PC-3 (cell line): ENCODE results near the gene SERPINA12. TPM values are rescaled to one million over a fixed set of nuclear protein-coding genes. Genes with fewer than 3 reads are reported as not detected.
A peak's percentile ranks its signal among the peaks of the same experiment; 100 is the strongest.

Experiments
- ATAC-seq: fragments of 200-7000 bp; cut with Tn5 transposase; 2 replicates; pipeline ENCODE4 v1.9.1; 2020; ENCODE audit warnings: mild to moderate bottlenecking, moderate library complexity
- BruUV-seq: library from RNA; stranded (reverse); fragments of 400-500 nt; replicated peaks from 2 replicates; lab custom pipeline; 2021; lab: Mats Ljungman, UMichigan
- CTCF ChIA-PET: fragments of 300-600 bp; sonication (Branson Sonifier 250); formaldehyde crosslinking; loops from one replicate; lab custom pipeline; 2022; ENCODE audit warnings: antibody characterized with exemption; lab: Charles Lee
- POLR2A ChIA-PET: fragments of 300-600 bp; sonication (Branson Sonifier 250); formaldehyde crosslinking; loops from one replicate; lab custom pipeline; 2022; ENCODE audit warnings: antibody characterized with exemption; ENCODE audit not compliant: unreplicated experiment; lab: Charles Lee
- DNase-seq: peaks from one replicate; pipeline ENCODE4 v3.0.0-alpha.2; 2015
- H2AFZ ChIP-seq: fragments of 300-600 bp; sonication (generic); 2 replicates; pipeline ENCODE4 v1.6.0; 2016; ENCODE audit warnings: antibody characterized with exemption, low read length
- H3F3A ChIP-seq: fragments of 300-600 bp; sonication (generic); one replicate; pipeline ENCODE4 v1.6.0; 2017; ENCODE audit warnings: antibody characterized with exemption, low read length, control low read depth, mild to moderate bottlenecking; ENCODE audit not compliant: unreplicated experiment
- H3K27ac ChIP-seq: fragments of 300-600 bp; sonication (generic); 2 replicates; pipeline ENCODE4 v1.5.1; 2016; ENCODE audit warnings: mild to moderate bottlenecking, low read length
- H3K27me3 ChIP-seq: fragments of 300-600 bp; sonication (generic); 2 replicates; pipeline ENCODE4 v1.6.1; 2016; ENCODE audit warnings: low read length, mixed read lengths
- H3K36me3 ChIP-seq: fragments of 300-600 bp; sonication (generic); 2 replicates; pipeline ENCODE4 v1.6.1; 2016; ENCODE audit warnings: low read depth, mixed run types, low read length, mixed read lengths
- H3K4me1 ChIP-seq: fragments of 300-600 bp; sonication (generic); 2 replicates; pipeline ENCODE4 v1.5.1; 2016; ENCODE audit warnings: low read length; ENCODE audit not compliant: insufficient read depth
- H3K4me2 ChIP-seq: fragments of 300-600 bp; sonication (generic); 2 replicates; pipeline ENCODE4 v1.6.0; 2016; ENCODE audit warnings: low read length
- H3K4me3 ChIP-seq: fragments of 300-600 bp; sonication (generic); 2 replicates; pipeline ENCODE4 v1.5.1; 2016; ENCODE audit warnings: mild to moderate bottlenecking, low read length, mixed read lengths
- H3K79me2 ChIP-seq: fragments of 300-600 bp; sonication (generic); 2 replicates; pipeline ENCODE4 v1.6.1; 2017; ENCODE audit warnings: low read length, mixed read lengths
- H3K9ac ChIP-seq: fragments of 300-600 bp; sonication (generic); 2 replicates; pipeline ENCODE4 v1.6.0; 2016; ENCODE audit warnings: mild to moderate bottlenecking, low read length
- H3K9me2 ChIP-seq: fragments of 300-600 bp; sonication (generic); replicated peaks from 2 replicates; pipeline ENCODE4 v1.6.1; 2016; ENCODE audit warnings: mixed run types, low read length, mixed read lengths
- H3K9me3 ChIP-seq: fragments of 300-600 bp; sonication (generic); 2 replicates; pipeline ENCODE4 v1.6.1; 2016; ENCODE audit warnings: low read length, mixed read lengths
- H4K20me1 ChIP-seq: fragments of 300-600 bp; sonication (generic); 2 replicates; pipeline ENCODE4 v1.6.1; 2016; ENCODE audit warnings: low read length, mixed read lengths
- EZH2 ChIP-seq: fragments of 300-600 bp; sonication (generic); IDR thresholded peaks from one replicate; pipeline ENCODE4 v1.6.1; 2017; ENCODE audit warnings: antibody characterized with exemption, mild to moderate bottlenecking, low read length; ENCODE audit not compliant: unreplicated experiment
- EZH2phosphoT487 ChIP-seq: fragments of 300-600 bp; sonication (generic); IDR thresholded peaks from 2 replicates; pipeline ENCODE4 v1.6.1; 2018; ENCODE audit warnings: mild to moderate bottlenecking, antibody characterized with exemption, low read length, borderline replicate concordance
- intact Hi-C: fragments of 100-400 bp; cut with micrococcal nuclease; formaldehyde crosslinking; loops from 2 replicates; pipeline ENCODE4 v1.9.0; 2023
- total RNA-seq: library from RNA; depleted of rRNA; stranded (reverse); fragments of >200 nt; gene quantifications from 2 replicates; pipeline ENCODE4 v1.2.3, GENCODE V29; 2014
- TF ChIP-seq, protein P1 (sequence below): fragments of 300-600 bp; sonication (generic); conservative IDR thresholded peaks from 2 replicates; pipeline ENCODE4 v1.5.1; 2017; ENCODE audit warnings: antibody characterized with exemption, low read depth, mild to moderate bottlenecking, low read length

The SERPINA12 gene
- total RNA-seq, 1 experiment from 2014 or later: not detected

- DNase-seq: no peak
- Histone ChIP-seq H3K27ac (no peak overlapping the region), H3K9ac (no peak overlapping the region), H3K9me3 (no peaks in the 10 kb centered on the region), H3K27me3 (no peaks in the 10 kb centered on the region), H2AFZ (no peak overlapping the region), H3K4me3 (no peak overlapping the region), H3K79me2 (no peaks in the 10 kb centered on the region), H3K9me2 (no peaks in the 10 kb centered on the region), H3F3A (no peaks in the 10 kb centered on the region), H3K4me2 (no peak overlapping the region), H3K36me3 (no peaks in the 10 kb centered on the region), H4K20me1 (no peaks in the 10 kb centered on the region), H3K4me1 (no peaks in the 10 kb centered on the region)
- BruUV-seq: no TSS peak
- TF ChIP-seq EZH2phosphoT487: no peak
- TF ChIP-seq EZH2: no peak
- CTCF ChIA-PET: no interaction called here
- ATAC-seq: no peak
- intact Hi-C loops: no loop called here
- POLR2A ChIA-PET: no interaction called here
Observed at GRCh38 chr14:94542811-94543440, 33.7 kb upstream of the SERPINA12 start.

DNA sequence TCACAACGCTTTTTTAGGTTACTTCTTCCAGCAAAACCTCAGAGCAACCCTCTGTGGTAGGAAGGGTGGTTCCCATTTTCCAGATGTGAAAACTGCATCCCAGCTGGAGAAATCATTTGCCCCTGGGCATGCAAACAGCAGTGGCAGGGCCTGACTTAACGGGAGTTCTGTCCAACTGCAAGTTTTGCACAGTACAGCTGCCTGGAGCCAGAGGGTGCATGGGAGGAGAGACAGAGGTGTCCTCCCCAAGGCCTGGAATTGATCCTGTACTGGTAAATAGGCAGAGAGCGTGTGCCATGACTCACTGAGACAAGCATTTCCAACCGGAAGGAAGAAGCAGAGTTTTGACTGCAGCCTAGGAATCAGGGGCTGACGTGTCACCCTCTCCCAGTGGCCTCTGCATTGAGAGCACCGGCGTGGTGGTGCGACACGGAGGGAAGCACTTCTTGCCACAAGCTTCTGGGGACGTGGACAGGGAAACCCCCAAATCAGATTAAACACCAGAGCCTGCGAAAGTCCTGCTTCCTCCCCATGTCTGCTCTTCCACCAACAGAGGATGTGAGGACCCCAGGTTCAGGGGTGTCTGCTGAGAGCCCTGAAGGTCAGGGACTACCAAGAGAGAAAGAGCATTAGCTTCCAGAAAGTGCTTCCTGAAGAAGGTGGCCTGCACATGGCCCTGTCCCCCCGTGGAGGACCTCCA is 33.0 kb upstream of the SERPINA12 start:
- BruUV-seq: no TSS peak
- intact Hi-C loops: no loop called here
- no peaks in the 10 kb centered on the region for H3K36me3 ChIP-seq
- H3K9ac ChIP-seq: no peak overlapping the region
- H4K20me1 ChIP-seq: no peaks in the 10 kb centered on the region
- no peak for TF ChIP-seq EZH2phosphoT487
- H3K4me1 ChIP-seq: no peaks in the 10 kb centered on the region
- ChIA-PET CTCF (no interaction called here), POLR2A (no interaction called here)
- no peak overlapping the region for H3K4me3 ChIP-seq
- H2AFZ ChIP-seq: no peak overlapping the region
- DNase-seq: peak; percentile 27
- ATAC-seq: no peak
- H3F3A ChIP-seq: no peaks in the 10 kb centered on the region
- no peaks in the 10 kb centered on the region for H3K9me3 ChIP-seq
- H3K9me2 ChIP-seq: no peaks in the 10 kb centered on the region
- H3K27me3 ChIP-seq: no peaks in the 10 kb centered on the region
- H3K79me2 ChIP-seq: no peaks in the 10 kb centered on the region
- H3K4me2 ChIP-seq: no peak overlapping the region
- H3K27ac ChIP-seq: no peak overlapping the region

DNA sequence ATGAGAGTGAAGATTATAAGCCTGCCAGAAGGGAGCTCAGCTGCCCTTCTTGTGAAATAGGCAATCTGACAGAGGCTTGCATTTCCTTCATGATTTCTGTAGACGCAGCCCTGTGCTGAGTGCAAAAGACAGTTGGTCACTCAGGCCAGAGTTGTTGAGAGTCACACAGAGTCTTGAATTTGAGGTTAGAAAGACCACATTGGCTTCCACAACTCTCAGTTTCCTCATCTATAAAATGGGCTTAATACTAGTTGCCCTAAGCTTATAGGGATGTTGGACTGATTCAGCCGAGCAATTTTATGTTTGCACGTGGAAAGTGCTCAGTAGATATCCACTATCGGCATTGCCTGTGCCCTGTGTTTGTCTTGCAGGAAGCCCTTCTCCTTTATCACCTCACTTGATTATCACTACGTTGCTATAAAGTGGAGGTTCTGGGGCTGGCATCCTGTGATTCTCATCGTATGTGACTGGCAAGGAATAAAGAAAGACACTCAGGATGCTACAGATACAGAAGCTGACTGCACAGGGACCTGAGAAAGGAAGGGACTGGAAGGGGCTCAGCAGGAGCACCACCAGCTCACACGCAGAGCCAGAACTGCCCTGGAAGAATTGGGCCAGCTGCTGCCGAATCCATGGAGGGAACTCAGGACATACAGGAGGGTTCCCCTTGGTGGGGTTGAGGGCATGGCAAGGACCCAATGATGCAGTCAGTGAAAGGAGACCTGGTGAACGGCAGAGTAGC is 32.1 kb upstream of the SERPINA12 start:
- Histone ChIP-seq H3K4me3 (no peak overlapping the region), H3K27me3 (no peaks in the 10 kb centered on the region), H3K9ac (no peak overlapping the region), H3F3A (no peaks in the 10 kb centered on the region), H3K79me2 (no peaks in the 10 kb centered on the region), H3K36me3 (no peaks in the 10 kb centered on the region), H2AFZ (no peak overlapping the region), H3K9me3 (no peaks in the 10 kb centered on the region), H3K9me2 (no peaks in the 10 kb centered on the region), H3K4me2 (no peak overlapping the region), H4K20me1 (no peaks in the 10 kb centered on the region), H3K4me1 (no peaks in the 10 kb centered on the region), H3K27ac (no peak overlapping the region)
- TF ChIP-seq, protein P1, sequence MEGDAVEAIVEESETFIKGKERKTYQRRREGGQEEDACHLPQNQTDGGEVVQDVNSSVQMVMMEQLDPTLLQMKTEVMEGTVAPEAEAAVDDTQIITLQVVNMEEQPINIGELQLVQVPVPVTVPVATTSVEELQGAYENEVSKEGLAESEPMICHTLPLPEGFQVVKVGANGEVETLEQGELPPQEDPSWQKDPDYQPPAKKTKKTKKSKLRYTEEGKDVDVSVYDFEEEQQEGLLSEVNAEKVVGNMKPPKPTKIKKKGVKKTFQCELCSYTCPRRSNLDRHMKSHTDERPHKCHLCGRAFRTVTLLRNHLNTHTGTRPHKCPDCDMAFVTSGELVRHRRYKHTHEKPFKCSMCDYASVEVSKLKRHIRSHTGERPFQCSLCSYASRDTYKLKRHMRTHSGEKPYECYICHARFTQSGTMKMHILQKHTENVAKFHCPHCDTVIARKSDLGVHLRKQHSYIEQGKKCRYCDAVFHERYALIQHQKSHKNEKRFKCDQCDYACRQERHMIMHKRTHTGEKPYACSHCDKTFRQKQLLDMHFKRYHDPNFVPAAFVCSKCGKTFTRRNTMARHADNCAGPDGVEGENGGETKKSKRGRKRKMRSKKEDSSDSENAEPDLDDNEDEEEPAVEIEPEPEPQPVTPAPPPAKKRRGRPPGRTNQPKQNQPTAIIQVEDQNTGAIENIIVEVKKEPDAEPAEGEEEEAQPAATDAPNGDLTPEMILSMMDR: no peak
- no peak for TF ChIP-seq EZH2phosphoT487
- TF ChIP-seq EZH2: no peak
- CTCF ChIA-PET: no interaction called here
- POLR2A ChIA-PET: no interaction called here
- DNase-seq (no peak), ATAC-seq (no peak)
- BruUV-seq: no TSS peak
- intact Hi-C loops: no loop called here
